Transverse colon (tissue), 4 donors: ENCODE data around the gene TTLL9. TPM values are rescaled to one million over a fixed set of nuclear protein-coding genes. Genes with fewer than 3 reads are reported as not detected.

Experiments
- DNase-seq: peaks from one replicate; pipeline ENCODE4 v3.0.0-alpha.2; 2019
- H3K27ac ChIP-seq, 4 donors: fragments of 200-600 bp; sonication (generic); 2 replicates each; pipeline ENCODE4 v1.5.1; 2016 to 2018; ENCODE audit warnings: inconsistent platforms in 4 of 4
- H3K27me3 ChIP-seq: fragments of 200-600 bp; sonication (generic); 2 replicates; pipeline ENCODE4 v1.5.1; 2017; ENCODE audit warnings: inconsistent platforms
- H3K36me3 ChIP-seq, 4 donors: fragments of 200-600 bp; sonication (generic); 2 replicates each; pipeline ENCODE4 v1.5.1; 2017 to 2019; ENCODE audit warnings: inconsistent platforms in 4 of 4
- H3K4me1 ChIP-seq, 4 donors: fragments of 200-600 bp; sonication (generic); 2 replicates each; pipeline ENCODE4 v1.5.1; 2017 to 2020; ENCODE audit warnings: inconsistent platforms in 4 of 4
- H3K4me3 ChIP-seq, 4 donors: fragments of 200-600 bp; sonication (generic); 1 replicate in 1 of 4; 2 replicates in 3 of 4; pipeline versions ENCODE4 v1.5.1 to v1.6.1; 2017 to 2019; ENCODE audit warnings: inconsistent platforms in 4 of 4
- H3K9me3 ChIP-seq, 2 donors: fragments of 200-600 bp; sonication (generic); 2 replicates each; pipeline ENCODE4 v1.5.1; 2017 to 2019; ENCODE audit warnings: inconsistent platforms in 2 of 2
- EP300 ChIP-seq: sonication (generic); formaldehyde crosslinking; IDR thresholded peaks from one replicate; pipeline ENCODE4 v1.6.1; 2017; ENCODE audit warnings: antibody characterized with exemption, low read depth
- POLR2A ChIP-seq: fragments of 450-650 bp; IDR thresholded peaks from one replicate; pipeline ENCODE4 v1.6.1; 2016; ENCODE audit warnings: antibody characterized with exemption, mild to moderate bottlenecking, moderate library complexity
- POLR2AphosphoS5 ChIP-seq, 3 donors: sonication (generic); formaldehyde crosslinking; IDR thresholded peaks; one replicate each; pipeline ENCODE4 v1.6.1; 2016; ENCODE audit warnings: antibody characterized with exemption in 3 of 3
- WGBS, 2 donors: methylation state at CpG; one replicate each; pipeline ENCODE4 v1.1.5; 2018; ENCODE audit warnings: low coverage in 1 of 2; 5-methylcytosine and 5-hydroxymethylcytosine counted together
- in situ Hi-C, 4 donors: fragments of 200-750 bp; cut with MboI; loops; one replicate each; pipeline versions ENCODE4 v1.15.0 to v1.15.1; 2017; ENCODE audit warnings: low sequenced_read_pairs in 3 of 4, low pct_ligation_motif_present in 1 of 4, low pct_unique_long_range_greater_than_20kb in 1 of 4
- intact Hi-C: fragments of 100-400 bp; cut with DNase I; formaldehyde crosslinking; loops from one replicate; pipeline ENCODE4 v1.15.1; 2023; ENCODE audit warnings: low total_unique reads
- total RNA-seq, 4 donors: library from RNA; depleted of rRNA; stranded (reverse); fragments of >200 nt; gene quantifications; one replicate each; pipeline ENCODE4 v1.1.0, GENCODE V29; 2016
- TF ChIP-seq, protein P1 (sequence below), 5 experiments: fragments of 200-600 bp in 3 of 5; fragments of 450-650 bp in 2 of 5; sonication (generic) in 3 of 5; IDR thresholded peaks; 1 replicate in 2 of 5; 2 replicates in 3 of 5; pipeline ENCODE4 v1.5.1; 2016 to 2017; ENCODE audit warnings: antibody characterized with exemption in 5 of 5, inconsistent platforms in 3 of 5, mild to moderate bottlenecking in 2 of 5, moderate library complexity in 1 of 5

Gene TTLL9
- total RNA-seq, 4 donors from 2014 or later, result not detected

GRCh38 chr20:31842471-31843157 is 27.8 kb upstream of the TTLL9 start:
- no peaks in the 10 kb centered on the region for H3K36me3 ChIP-seq
- TF ChIP-seq, protein P1, sequence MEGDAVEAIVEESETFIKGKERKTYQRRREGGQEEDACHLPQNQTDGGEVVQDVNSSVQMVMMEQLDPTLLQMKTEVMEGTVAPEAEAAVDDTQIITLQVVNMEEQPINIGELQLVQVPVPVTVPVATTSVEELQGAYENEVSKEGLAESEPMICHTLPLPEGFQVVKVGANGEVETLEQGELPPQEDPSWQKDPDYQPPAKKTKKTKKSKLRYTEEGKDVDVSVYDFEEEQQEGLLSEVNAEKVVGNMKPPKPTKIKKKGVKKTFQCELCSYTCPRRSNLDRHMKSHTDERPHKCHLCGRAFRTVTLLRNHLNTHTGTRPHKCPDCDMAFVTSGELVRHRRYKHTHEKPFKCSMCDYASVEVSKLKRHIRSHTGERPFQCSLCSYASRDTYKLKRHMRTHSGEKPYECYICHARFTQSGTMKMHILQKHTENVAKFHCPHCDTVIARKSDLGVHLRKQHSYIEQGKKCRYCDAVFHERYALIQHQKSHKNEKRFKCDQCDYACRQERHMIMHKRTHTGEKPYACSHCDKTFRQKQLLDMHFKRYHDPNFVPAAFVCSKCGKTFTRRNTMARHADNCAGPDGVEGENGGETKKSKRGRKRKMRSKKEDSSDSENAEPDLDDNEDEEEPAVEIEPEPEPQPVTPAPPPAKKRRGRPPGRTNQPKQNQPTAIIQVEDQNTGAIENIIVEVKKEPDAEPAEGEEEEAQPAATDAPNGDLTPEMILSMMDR (IDR thresholded peaks at IDR 0.05), result no peak
- no peak for TF ChIP-seq EP300
- TF ChIP-seq POLR2A, result no peak
- TF ChIP-seq POLR2AphosphoS5 (IDR thresholded peaks at IDR 0.05), result no peak
- DNase-seq, result no peak
- intact Hi-C loops (no loop called here), in situ Hi-C loops (loop anchor here in 1 of 4 donors (10.0 kb wide), 1 partner anchor 102 kb away; no protein-coding TSS in a partner anchor)
- WGBS, 2 donors, result 76 to 80% methylated on average over 1 to 11 of the region's 12 CpGs
- no peaks in the 10 kb centered on the region for H3K27me3 ChIP-seq
- no peaks in the 10 kb centered on the region for H3K9me3 ChIP-seq
- H3K4me1 ChIP-seq, result no peaks in the 10 kb centered on the region
- H3K27ac ChIP-seq, result peak overlapping the region in 1 of 4 donors; percentile 46
- H3K4me3 ChIP-seq, result no peak overlapping the region

- intact Hi-C loops (no loop called here), in situ Hi-C loops (loop anchor here in 1 of 4 donors (10.0 kb wide), 1 partner anchor 102 kb away; no protein-coding TSS in a partner anchor)
- H3K27ac ChIP-seq, result peak overlapping the region in 1 of 4 donors; percentile 46
- no peak for DNase-seq
- TF ChIP-seq POLR2AphosphoS5 (IDR thresholded peaks at IDR 0.05) (no peak), EP300 (no peak), POLR2A (no peak)
- TF ChIP-seq, protein P1 (IDR thresholded peaks at IDR 0.05), result no peak
- WGBS, 2 donors, result 76% methylated on average over 6 of the region's 6 CpGs; no CpG with 5 or more reads in 1 of the 2 donors
- H3K4me1 ChIP-seq, result no peaks in the 10 kb centered on the region
- no peaks in the 10 kb centered on the region for H3K9me3 ChIP-seq
- no peaks in the 10 kb centered on the region for H3K27me3 ChIP-seq
- H3K4me3 ChIP-seq, result no peak overlapping the region
- H3K36me3 ChIP-seq, result no peaks in the 10 kb centered on the region
These were observed 27.1 kb upstream of the TTLL9 start for GRCh38 chr20:31843288-31843687.

- Histone ChIP-seq H3K36me3 (no peaks in the 10 kb centered on the region), H3K4me1 (no peaks in the 10 kb centered on the region), H3K9me3 (no peaks in the 10 kb centered on the region), H3K27me3 (no peaks in the 10 kb centered on the region), H3K4me3 (no peak overlapping the region), H3K27ac (no peak overlapping the region)
- in situ Hi-C loops (loop anchor here in 1 of 4 donors (10.0 kb wide), 1 partner anchor 101 kb away; no protein-coding TSS in a partner anchor), intact Hi-C loops (no loop called here)
- DNase-seq, result no peak
- 89% methylated on average over 5 of the region's 5 CpGs; no CpG with 5 or more reads in 1 of the 2 donors for WGBS, 2 donors
- TF ChIP-seq POLR2AphosphoS5 (IDR thresholded peaks at IDR 0.05), result no peak
- TF ChIP-seq, protein P1 (IDR thresholded peaks at IDR 0.05), result no peak
- TF ChIP-seq EP300, result no peak
- TF ChIP-seq POLR2A, result no peak
These were observed 26.6 kb upstream of the TTLL9 start for GRCh38 chr20:31843881-31844280.

DNA sequence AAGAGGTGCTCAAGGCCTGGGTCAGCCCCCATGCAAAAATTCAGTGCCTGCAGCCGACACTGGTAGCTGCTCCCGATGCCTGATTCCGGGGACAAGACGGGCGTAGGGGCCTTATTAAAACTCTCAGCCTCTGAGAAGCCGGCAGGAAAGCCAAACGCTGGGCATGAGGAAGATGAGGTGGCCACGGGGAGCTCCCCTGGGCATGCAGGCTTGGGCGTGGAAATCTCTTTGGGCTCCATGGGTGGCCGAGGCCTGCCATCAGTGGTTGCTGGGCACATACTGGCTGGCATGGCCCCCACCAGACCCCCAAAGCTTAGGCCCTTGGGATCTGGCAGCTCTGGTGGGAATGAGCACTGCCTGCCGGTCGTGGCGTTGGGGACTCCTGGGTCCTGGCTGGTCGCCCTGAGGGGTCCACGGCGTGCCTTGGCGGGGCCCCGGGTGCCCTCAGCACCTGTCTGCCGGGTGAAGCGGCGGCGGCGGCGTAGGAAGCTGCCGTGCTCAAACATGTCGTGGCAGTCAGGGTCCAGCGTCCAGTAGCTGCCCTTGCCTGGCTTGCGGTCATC is 25.6 kb upstream of the TTLL9 start:
- in situ Hi-C loops, result loop anchor here in 1 of 4 donors (10.0 kb wide), 1 partner anchor 100 kb away; no protein-coding TSS in a partner anchor
- TF ChIP-seq POLR2AphosphoS5 (IDR thresholded peaks at IDR 0.05) (no peak), POLR2A (no peak), EP300 (no peak)
- TF ChIP-seq, protein P1 (IDR thresholded peaks at IDR 0.05), result no peak
- DNase-seq, result no peak
- Histone ChIP-seq H3K27me3 (peaks cover 6% of the 10 kb centered on the region), H3K4me1 (no peaks in the 10 kb centered on the region), H3K4me3 (no peak overlapping the region), H3K36me3 (no peaks in the 10 kb centered on the region), H3K9me3 (no peaks in the 10 kb centered on the region), H3K27ac (peak overlapping the region in 1 of 4 donors; percentile 8)
- 94% methylated on average over 28 of the region's 28 CpGs; no CpG with 5 or more reads in 1 of the 2 donors for WGBS, 2 donors
- intact Hi-C loops, result no loop called here
